GM23338 (cell line): Measurements from ENCODE around the gene USP20. TPM values are rescaled to one million over a fixed set of nuclear protein-coding genes. Genes with fewer than 3 reads are reported as not detected.

ENCODE experiments used
- ATAC-seq: fragments of 200-7000 bp; cut with Tn5 transposase; 3 replicates; pipeline ENCODE4 v1.9.1; 2020
- DNase-seq: peaks from one replicate; pipeline ENCODE4 v3.0.0-alpha.2; 2015; ENCODE audit warnings: low spot score
- H2AFZ ChIP-seq: fragments of 200-600 bp; sonication (generic); 2 replicates; pipeline ENCODE4 v1.8.0; 2016; ENCODE audit warnings: antibody characterized with exemption, mild to moderate bottlenecking, moderate library complexity
- H3F3A ChIP-seq: fragments of 200-600 bp; sonication (generic); replicated peaks from 2 replicates; pipeline ENCODE4 v1.8.0; 2017; ENCODE audit warnings: antibody characterized with exemption, mixed run types, low read depth
- H3K27ac ChIP-seq: fragments of 200-600 bp; sonication (generic); 2 replicates; pipeline ENCODE4 v1.6.1; 2016; ENCODE audit warnings: low read depth
- H3K27me3 ChIP-seq: fragments of 200-600 bp; sonication (generic); 2 replicates; pipeline ENCODE4 v1.8.0; 2016; ENCODE audit warnings: mild to moderate bottlenecking, mixed run types, moderate library complexity; ENCODE audit not compliant: insufficient read depth
- H3K36me3 ChIP-seq: fragments of 200-600 bp; sonication (generic); 2 replicates; pipeline ENCODE4 v1.8.0; 2016; ENCODE audit warnings: mild to moderate bottlenecking; ENCODE audit not compliant: insufficient read depth
- H3K4me1 ChIP-seq: fragments of 200-600 bp; sonication (generic); 2 replicates; pipeline ENCODE4 v1.8.0; 2016; ENCODE audit warnings: mild to moderate bottlenecking, moderate library complexity; ENCODE audit not compliant: insufficient read depth
- H3K4me2 ChIP-seq: fragments of 200-600 bp; sonication (generic); 2 replicates; pipeline ENCODE4 v1.7.1; 2017; ENCODE audit warnings: mixed run types
- H3K4me3 ChIP-seq: fragments of 200-600 bp; sonication (generic); 2 replicates; pipeline ENCODE4 v1.6.1; 2016; ENCODE audit warnings: mixed run types
- H3K79me2 ChIP-seq: fragments of 200-600 bp; sonication (generic); replicated peaks from 2 replicates; pipeline ENCODE4 v1.8.0; 2017; ENCODE audit warnings: mild to moderate bottlenecking; ENCODE audit not compliant: insufficient read depth
- H3K9me2 ChIP-seq: fragments of 200-600 bp; sonication (generic); 2 replicates; pipeline ENCODE4 v1.8.0; 2017; ENCODE audit not compliant: insufficient read depth
- H4K20me1 ChIP-seq: fragments of 200-600 bp; sonication (generic); replicated peaks from 2 replicates; pipeline ENCODE4 v1.8.0; 2017; ENCODE audit warnings: mild to moderate bottlenecking; ENCODE audit not compliant: insufficient read depth
- H3K27ac Mint-ChIP-seq: 2 replicates; pipeline ENCODE4 v1.8.0; 2020; ENCODE audit warnings: inconsistent platforms, mild to moderate bottlenecking, moderate library complexity, mixed read lengths
- H3K27me3 Mint-ChIP-seq: 3 replicates; pipeline ENCODE4 v1.8.0; 2022; ENCODE audit warnings: low read depth, mild to moderate bottlenecking, moderate library complexity, mixed read lengths, inconsistent platforms; ENCODE audit not compliant: insufficient read depth, poor library complexity
- H3K36me3 Mint-ChIP-seq: 3 replicates; pipeline ENCODE4 v1.8.0; 2021; ENCODE audit warnings: low read depth, mild to moderate bottlenecking, inconsistent platforms, moderate library complexity, mixed read lengths
- H3K4me1 Mint-ChIP-seq: 3 replicates; pipeline ENCODE4 v1.8.0; 2020; ENCODE audit warnings: mild to moderate bottlenecking, inconsistent platforms, mixed read lengths
- H3K4me3 Mint-ChIP-seq: 3 replicates; pipeline ENCODE4 v1.8.0; 2021; ENCODE audit warnings: moderate library complexity, mild to moderate bottlenecking, inconsistent platforms, mixed read lengths
- H3K9me3 Mint-ChIP-seq: 3 replicates; pipeline ENCODE4 v1.8.0; 2020; ENCODE audit warnings: moderate library complexity, mild to moderate bottlenecking, inconsistent platforms, mixed read lengths
- CREB1 ChIP-seq: fragments of 250-450 bp; sonication (Bioruptor Pico); IDR thresholded peaks from 2 replicates; pipeline ENCODE4 v1.5.0; 2020; ENCODE audit warnings: low read depth, mild to moderate bottlenecking, moderate library complexity
- ETS1 ChIP-seq: IDR thresholded peaks from 2 replicates; pipeline ENCODE4 v1.6.1; 2016; ENCODE audit warnings: antibody characterized with exemption
- EZH2 ChIP-seq: fragments of 200-600 bp; sonication (generic); IDR thresholded peaks from one replicate; pipeline ENCODE4 v1.8.0; 2017; ENCODE audit warnings: antibody characterized with exemption, mild to moderate bottlenecking, low read depth; ENCODE audit not compliant: unreplicated experiment
- EZH2phosphoT487 ChIP-seq: fragments of 200-600 bp; sonication (generic); IDR thresholded peaks from one replicate; pipeline ENCODE4 v1.8.1; 2018; ENCODE audit warnings: antibody characterized with exemption; ENCODE audit not compliant: unreplicated experiment
- NANOG ChIP-seq: IDR thresholded peaks from 2 replicates; pipeline ENCODE4 v1.6.1; 2016; ENCODE audit warnings: antibody characterized with exemption, borderline replicate concordance
- POLR2AphosphoS5 ChIP-seq: IDR thresholded peaks from 2 replicates; pipeline ENCODE4 v1.6.1; 2016; ENCODE audit warnings: antibody characterized with exemption, low read depth
- ZNF114 ChIP-seq: fragments of 250-450 bp; sonication (Bioruptor Pico); IDR thresholded peaks from 2 replicates; pipeline ENCODE4 v1.5.0; 2020; ENCODE audit warnings: mild to moderate bottlenecking, moderate library complexity
- ZNF331 ChIP-seq: fragments of 250-450 bp; sonication (Bioruptor Pico); IDR thresholded peaks from 2 replicates; pipeline ENCODE4 v1.5.0; 2020; ENCODE audit warnings: low read depth, mild to moderate bottlenecking, moderate library complexity
- polyA plus RNA-seq: library from polyadenylated mRNA; unstranded; fragments of >200 nt; fragmentation: Nextera tagmentation; extraction: Ambion mirVana; gene quantifications from 2 replicates; pipeline ENCODE4 v1.2.1, GENCODE V29; 2016
- total RNA-seq: library from RNA; depleted of rRNA; stranded (reverse); fragments of >200 nt; shearing (Covaris generic); gene quantifications from 2 replicates; pipeline ENCODE4 v1.2.3, GENCODE V29; 2014
- TF ChIP-seq, protein P1 (sequence below): fragments of 250-450 bp; sonication (Bioruptor Pico); IDR thresholded peaks from 2 replicates; pipeline ENCODE4 v1.5.0; 2020; ENCODE audit warnings: mild to moderate bottlenecking, moderate library complexity
- TF ChIP-seq, protein P2 (sequence below): IDR thresholded peaks from one replicate; pipeline ENCODE4 v1.6.1; 2018; ENCODE audit warnings: antibody characterized with exemption; ENCODE audit not compliant: unreplicated experiment

Gene USP20
- total and polyA plus RNA-seq, 2 experiments from 2014 or later: 10.4 to 13.0 TPM

- DNase-seq (no peak), ATAC-seq (no peak)
- no peaks in the 10 kb centered on the region for H3K27me3 Mint-ChIP-seq
- Histone ChIP-seq H3F3A (no peaks in the 10 kb centered on the region), H3K27me3 (no peaks in the 10 kb centered on the region), H3K27ac (no peak overlapping the region), H4K20me1 (no peaks in the 10 kb centered on the region), H3K4me2 (no peak overlapping the region), H2AFZ (no peak overlapping the region), H3K4me1 (no peaks in the 10 kb centered on the region), H3K9me2 (no peaks in the 10 kb centered on the region), H3K36me3 (no peaks in the 10 kb centered on the region), H3K4me3 (no peak overlapping the region), H3K79me2 (no peaks in the 10 kb centered on the region)
- TF ChIP-seq EZH2: no peak
- no peak for TF ChIP-seq ZNF331 (CRISPR knock-in tag)
- no peak for TF ChIP-seq ZNF114
- H3K4me3 Mint-ChIP-seq: no peak overlapping the region
- H3K36me3 Mint-ChIP-seq: peaks cover 26% of the 10 kb centered on the region; the same call in 2 of the 3 replicates
- no peak overlapping the region for H3K27ac Mint-ChIP-seq
- no peaks in the 10 kb centered on the region for H3K4me1 Mint-ChIP-seq
- H3K9me3 Mint-ChIP-seq: no peaks in the 10 kb centered on the region; the same call in 2 of the 3 replicates
These were observed 25.6 kb downstream of the USP20 start for GRCh38 chr9:129860653-129861446.

- H3K27me3 Mint-ChIP-seq: no peaks in the 10 kb centered on the region
- H3K36me3 Mint-ChIP-seq: peaks cover 28% of the 10 kb centered on the region; the same call in 2 of the 3 replicates
- Histone ChIP-seq H2AFZ (no peak overlapping the region), H3K27me3 (no peaks in the 10 kb centered on the region), H3K79me2 (no peaks in the 10 kb centered on the region), H3K9me2 (no peaks in the 10 kb centered on the region), H4K20me1 (no peaks in the 10 kb centered on the region), H3K4me2 (no peak overlapping the region), H3K4me3 (no peak overlapping the region), H3K4me1 (no peaks in the 10 kb centered on the region), H3K36me3 (no peaks in the 10 kb centered on the region), H3F3A (no peaks in the 10 kb centered on the region), H3K27ac (no peak overlapping the region)
- ATAC-seq: no peak
- no peaks in the 10 kb centered on the region for H3K4me1 Mint-ChIP-seq
- H3K9me3 Mint-ChIP-seq: no peaks in the 10 kb centered on the region; the same call in 2 of the 3 replicates
- no peak overlapping the region for H3K27ac Mint-ChIP-seq
- H3K4me3 Mint-ChIP-seq: no peak overlapping the region
- DNase-seq: no peak
- TF ChIP-seq, protein P1, sequence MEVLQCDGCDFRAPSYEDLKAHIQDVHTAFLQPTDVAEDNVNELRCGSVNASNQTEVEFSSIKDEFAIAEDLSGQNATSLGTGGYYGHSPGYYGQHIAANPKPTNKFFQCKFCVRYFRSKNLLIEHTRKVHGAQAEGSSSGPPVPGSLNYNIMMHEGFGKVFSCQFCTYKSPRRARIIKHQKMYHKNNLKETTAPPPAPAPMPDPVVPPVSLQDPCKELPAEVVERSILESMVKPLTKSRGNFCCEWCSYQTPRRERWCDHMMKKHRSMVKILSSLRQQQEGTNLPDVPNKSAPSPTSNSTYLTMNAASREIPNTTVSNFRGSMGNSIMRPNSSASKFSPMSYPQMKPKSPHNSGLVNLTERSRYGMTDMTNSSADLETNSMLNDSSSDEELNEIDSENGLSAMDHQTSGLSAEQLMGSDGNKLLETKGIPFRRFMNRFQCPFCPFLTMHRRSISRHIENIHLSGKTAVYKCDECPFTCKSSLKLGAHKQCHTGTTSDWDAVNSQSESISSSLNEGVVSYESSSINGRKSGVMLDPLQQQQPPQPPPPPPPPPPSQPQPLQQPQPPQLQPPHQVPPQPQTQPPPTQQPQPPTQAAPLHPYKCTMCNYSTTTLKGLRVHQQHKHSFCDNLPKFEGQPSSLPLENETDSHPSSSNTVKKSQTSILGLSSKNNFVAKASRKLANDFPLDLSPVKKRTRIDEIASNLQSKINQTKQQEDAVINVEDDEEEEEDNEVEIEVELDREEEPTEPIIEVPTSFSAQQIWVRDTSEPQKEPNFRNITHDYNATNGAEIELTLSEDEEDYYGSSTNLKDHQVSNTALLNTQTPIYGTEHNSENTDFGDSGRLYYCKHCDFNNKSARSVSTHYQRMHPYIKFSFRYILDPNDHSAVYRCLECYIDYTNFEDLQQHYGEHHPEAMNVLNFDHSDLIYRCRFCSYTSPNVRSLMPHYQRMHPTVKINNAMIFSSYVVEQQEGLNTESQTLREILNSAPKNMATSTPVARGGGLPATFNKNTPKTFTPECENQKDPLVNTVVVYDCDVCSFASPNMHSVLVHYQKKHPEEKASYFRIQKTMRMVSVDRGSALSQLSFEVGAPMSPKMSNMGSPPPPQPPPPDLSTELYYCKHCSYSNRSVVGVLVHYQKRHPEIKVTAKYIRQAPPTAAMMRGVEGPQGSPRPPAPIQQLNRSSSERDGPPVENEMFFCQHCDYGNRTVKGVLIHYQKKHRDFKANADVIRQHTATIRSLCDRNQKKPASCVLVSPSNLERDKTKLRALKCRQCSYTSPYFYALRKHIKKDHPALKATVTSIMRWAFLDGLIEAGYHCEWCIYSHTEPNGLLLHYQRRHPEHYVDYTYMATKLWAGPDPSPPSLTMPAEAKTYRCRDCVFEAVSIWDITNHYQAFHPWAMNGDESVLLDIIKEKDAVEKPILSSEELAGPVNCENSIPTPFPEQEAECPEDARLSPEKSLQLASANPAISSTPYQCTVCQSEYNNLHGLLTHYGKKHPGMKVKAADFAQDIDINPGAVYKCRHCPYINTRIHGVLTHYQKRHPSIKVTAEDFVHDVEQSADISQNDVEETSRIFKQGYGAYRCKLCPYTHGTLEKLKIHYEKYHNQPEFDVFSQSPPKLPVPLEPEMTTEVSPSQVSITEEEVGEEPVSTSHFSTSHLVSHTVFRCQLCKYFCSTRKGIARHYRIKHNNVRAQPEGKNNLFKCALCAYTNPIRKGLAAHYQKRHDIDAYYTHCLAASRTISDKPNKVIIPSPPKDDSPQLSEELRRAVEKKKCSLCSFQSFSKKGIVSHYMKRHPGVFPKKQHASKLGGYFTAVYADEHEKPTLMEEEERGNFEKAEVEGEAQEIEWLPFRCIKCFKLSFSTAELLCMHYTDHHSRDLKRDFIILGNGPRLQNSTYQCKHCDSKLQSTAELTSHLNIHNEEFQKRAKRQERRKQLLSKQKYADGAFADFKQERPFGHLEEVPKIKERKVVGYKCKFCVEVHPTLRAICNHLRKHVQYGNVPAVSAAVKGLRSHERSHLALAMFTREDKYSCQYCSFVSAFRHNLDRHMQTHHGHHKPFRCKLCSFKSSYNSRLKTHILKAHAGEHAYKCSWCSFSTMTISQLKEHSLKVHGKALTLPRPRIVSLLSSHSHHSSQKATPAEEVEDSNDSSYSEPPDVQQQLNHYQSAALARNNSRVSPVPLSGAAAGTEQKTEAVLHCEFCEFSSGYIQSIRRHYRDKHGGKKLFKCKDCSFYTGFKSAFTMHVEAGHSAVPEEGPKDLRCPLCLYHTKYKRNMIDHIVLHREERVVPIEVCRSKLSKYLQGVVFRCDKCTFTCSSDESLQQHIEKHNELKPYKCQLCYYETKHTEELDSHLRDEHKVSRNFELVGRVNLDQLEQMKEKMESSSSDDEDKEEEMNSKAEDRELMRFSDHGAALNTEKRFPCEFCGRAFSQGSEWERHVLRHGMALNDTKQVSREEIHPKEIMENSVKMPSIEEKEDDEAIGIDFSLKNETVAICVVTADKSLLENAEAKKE (CRISPR knock-in tag): no peak
- TF ChIP-seq POLR2AphosphoS5 (no peak), ETS1 (no peak), EZH2phosphoT487 (no peak), NANOG (no peak), ZNF114 (no peak), CREB1 (CRISPR knock-in tag) (no peak)
- TF ChIP-seq, protein P2, sequence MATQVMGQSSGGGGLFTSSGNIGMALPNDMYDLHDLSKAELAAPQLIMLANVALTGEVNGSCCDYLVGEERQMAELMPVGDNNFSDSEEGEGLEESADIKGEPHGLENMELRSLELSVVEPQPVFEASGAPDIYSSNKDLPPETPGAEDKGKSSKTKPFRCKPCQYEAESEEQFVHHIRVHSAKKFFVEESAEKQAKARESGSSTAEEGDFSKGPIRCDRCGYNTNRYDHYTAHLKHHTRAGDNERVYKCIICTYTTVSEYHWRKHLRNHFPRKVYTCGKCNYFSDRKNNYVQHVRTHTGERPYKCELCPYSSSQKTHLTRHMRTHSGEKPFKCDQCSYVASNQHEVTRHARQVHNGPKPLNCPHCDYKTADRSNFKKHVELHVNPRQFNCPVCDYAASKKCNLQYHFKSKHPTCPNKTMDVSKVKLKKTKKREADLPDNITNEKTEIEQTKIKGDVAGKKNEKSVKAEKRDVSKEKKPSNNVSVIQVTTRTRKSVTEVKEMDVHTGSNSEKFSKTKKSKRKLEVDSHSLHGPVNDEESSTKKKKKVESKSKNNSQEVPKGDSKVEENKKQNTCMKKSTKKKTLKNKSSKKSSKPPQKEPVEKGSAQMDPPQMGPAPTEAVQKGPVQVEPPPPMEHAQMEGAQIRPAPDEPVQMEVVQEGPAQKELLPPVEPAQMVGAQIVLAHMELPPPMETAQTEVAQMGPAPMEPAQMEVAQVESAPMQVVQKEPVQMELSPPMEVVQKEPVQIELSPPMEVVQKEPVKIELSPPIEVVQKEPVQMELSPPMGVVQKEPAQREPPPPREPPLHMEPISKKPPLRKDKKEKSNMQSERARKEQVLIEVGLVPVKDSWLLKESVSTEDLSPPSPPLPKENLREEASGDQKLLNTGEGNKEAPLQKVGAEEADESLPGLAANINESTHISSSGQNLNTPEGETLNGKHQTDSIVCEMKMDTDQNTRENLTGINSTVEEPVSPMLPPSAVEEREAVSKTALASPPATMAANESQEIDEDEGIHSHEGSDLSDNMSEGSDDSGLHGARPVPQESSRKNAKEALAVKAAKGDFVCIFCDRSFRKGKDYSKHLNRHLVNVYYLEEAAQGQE: no peak
These were observed 26.2 kb downstream of the USP20 start for GRCh38 chr9:129861447-129861827.
